GM20000 (cell line): ENCODE measurements around the gene SPTAN1.
"Not testable (repeated sequence)": the region's sequence is repeated elsewhere in the genome, so short reads cannot be mapped to it uniquely, and the experiment has no call there.

ENCODE experiments used
- DNase-seq: peaks from one replicate; pipeline ENCODE4 v3.0.0; 2012; ENCODE audit warnings: low spot score
- TF ChIP-seq, protein P1 (sequence below): IDR thresholded peaks from 2 replicates; pipeline ENCODE4 v1.5.1; 2012; ENCODE audit warnings: mild to moderate bottlenecking, control low read depth; ENCODE audit errors: extremely low read depth, missing control alignments

Gene SPTAN1

DNA sequence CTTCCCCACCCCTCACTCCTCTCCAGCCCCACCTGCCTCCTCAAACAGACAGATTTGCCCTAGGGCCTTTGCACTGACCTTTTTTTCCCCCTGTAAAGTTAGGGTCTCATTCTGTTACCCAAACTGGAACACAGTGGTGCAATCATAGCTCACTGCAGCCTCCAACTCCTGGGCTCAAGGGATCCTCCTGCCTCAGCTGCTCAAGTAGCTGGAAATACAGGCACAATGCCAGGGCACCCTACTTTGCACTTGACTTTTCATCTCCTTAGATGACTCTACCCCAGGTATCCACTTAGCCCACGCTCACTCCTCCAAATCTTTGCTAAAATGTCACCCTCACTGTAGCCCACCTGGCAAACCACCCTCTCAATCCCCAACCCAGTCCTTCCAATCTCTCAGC, 102.1 kb downstream of the SPTAN1 start:
- TF ChIP-seq, protein P1, sequence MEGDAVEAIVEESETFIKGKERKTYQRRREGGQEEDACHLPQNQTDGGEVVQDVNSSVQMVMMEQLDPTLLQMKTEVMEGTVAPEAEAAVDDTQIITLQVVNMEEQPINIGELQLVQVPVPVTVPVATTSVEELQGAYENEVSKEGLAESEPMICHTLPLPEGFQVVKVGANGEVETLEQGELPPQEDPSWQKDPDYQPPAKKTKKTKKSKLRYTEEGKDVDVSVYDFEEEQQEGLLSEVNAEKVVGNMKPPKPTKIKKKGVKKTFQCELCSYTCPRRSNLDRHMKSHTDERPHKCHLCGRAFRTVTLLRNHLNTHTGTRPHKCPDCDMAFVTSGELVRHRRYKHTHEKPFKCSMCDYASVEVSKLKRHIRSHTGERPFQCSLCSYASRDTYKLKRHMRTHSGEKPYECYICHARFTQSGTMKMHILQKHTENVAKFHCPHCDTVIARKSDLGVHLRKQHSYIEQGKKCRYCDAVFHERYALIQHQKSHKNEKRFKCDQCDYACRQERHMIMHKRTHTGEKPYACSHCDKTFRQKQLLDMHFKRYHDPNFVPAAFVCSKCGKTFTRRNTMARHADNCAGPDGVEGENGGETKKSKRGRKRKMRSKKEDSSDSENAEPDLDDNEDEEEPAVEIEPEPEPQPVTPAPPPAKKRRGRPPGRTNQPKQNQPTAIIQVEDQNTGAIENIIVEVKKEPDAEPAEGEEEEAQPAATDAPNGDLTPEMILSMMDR, result no peak
- DNase-seq, result no peak

DNA sequence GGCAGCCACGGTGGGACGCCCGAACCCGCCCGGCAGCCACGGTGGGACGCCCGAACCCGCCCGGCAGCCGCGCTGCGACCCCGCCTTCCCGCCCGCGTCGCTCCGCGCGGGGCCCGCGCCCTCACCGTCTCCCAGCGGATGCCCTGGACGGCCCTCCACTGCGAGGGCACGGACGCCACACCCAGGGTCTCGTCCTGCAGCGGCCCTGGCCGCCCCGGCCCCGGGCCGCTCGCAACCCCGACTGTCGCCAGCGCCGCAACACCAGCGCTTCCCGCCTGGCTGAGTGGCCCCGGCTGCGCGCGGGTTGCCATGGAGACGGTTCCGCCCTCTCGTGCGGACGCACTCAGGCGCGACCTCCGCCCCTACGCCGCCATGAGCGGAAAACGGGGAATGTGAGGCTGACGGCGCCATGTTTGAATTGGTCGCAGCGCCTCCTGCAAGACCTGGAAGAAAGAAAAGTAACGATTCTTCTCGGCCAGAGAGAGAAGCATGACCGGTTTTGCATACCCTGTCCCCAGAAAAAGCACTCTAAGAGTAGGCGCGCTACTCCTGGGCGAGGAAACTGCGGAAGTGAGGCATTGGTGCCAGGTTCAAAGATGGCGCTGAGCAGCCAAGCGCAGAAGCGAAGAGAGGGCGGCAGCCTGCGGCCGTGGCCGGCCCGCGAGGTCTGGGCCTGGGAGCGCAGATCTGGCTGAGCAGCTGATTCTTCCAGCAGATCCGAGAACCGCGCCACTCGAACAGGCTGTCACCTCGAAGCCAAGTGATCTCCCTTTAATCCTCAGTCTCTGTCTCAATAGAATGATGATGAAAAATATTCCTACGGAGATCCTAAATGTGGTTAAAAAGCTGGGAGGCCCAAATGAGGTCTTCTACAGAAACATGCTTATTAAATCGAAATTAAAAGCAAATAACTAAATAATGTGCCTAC, 104.3 kb downstream of the SPTAN1 start, which contains the start of gene DYNC2I2:
DYNC2I2 (minus strand) TSS at position 432 of the 928 bp plus-strand sequence; CDS start at position 311, 121 bp downstream.
- TF ChIP-seq, protein P1, result no peak
- peak; percentile 90 for DNase-seq

DNA sequence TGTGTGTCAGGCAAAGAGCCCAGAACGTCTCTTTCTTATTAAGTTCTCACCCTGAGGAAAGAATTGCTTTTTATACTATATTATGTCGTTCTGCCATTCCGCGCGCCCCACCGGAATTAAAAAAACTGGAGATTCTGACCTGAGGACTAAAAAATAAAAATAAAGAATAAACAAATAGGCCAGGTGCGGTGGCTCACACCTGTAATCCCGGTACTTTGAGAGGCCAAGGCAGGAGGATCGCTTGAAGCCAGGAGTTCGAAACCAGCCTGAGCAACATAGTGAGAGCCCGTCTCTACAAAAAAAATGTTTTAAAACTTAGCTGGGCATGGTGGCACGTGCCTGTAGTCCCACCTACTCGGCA, 104.9 kb downstream of the SPTAN1 start:
- no peak for DNase-seq
- TF ChIP-seq, protein P1, result no peak

DNA sequence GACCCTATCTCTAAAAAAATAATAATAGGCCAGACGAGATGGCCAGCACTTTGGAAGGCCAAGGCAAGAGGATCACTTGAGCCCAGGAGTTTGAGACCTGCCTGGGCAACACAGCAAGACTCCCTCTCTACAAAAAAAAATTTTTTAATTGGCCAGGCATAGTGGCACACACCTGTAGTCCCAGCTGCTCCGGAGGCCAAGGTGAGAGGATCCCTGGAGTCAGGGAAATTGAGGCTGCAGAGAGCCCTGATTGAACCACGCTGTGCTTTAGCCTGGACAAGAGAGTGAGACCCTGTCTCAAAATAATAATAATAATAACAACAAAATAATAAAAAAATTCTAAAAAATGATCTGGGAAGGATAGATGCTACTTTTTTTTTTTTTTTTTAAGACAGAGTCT, 105.4 kb downstream of the SPTAN1 start:
- no peak for DNase-seq
- TF ChIP-seq, protein P1, result no peak

DNA sequence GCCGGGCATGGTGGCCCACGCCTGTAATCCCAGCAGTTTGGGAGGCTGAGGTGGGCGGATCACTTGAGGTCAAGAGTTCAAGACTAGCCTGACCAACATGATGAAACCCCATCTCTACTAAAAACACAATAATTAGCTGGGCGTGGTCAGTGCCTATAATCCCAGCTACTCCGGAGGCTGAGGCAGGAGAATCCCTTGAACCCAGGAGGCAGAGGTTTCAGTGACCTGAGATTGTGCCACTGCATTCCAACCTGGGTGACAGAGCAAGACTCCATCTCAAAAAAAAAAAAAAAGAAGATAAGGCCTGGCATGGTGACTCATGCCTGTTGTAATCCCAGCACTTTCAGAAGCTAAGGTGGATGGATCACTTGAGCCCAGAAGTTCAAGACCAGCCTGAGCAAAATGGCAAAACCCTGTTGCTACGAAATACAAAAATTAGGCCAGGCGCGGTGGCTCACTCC, 114.1 kb downstream of the SPTAN1 start:
- not testable (repeated sequence) for DNase-seq

DNA sequence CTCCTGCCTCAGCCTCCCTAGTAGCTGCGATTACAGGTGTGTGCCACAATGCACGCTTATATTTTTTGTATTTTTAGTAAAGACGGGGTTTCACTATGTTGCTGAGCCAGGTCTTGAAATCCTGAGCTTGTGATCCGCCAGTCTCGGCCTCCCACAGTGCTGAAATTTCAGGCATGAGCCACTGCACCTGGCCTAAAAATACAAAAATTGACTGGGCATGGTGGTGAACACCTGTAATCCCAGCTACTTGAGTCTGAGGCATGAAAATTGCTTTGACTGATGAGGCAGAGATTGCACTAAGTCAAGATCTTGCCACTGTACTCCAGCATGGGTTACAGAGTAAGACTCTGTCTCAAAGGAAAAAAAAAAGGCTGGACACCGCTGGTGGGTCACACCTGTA, 117.4 kb downstream of the SPTAN1 start:
- no peak for DNase-seq
- TF ChIP-seq, protein P1, result no peak

- no peak for DNase-seq
- TF ChIP-seq, protein P1, result no peak
Observed at GRCh38 chr9:128675382-128675781, 123.0 kb downstream of the SPTAN1 start.
